GM23338 (cell line): ENCODE data around the gene NCCRP1.

Experiments
- CREB1 ChIP-seq: fragments of 250-450 bp; sonication (Bioruptor Pico); IDR thresholded peaks from 2 replicates; pipeline ENCODE4 v1.5.0; 2020; ENCODE audit warnings: low read depth, mild to moderate bottlenecking, moderate library complexity
- EZH2 ChIP-seq: fragments of 200-600 bp; sonication (generic); IDR thresholded peaks from one replicate; pipeline ENCODE4 v1.8.0; 2017; ENCODE audit warnings: antibody characterized with exemption, mild to moderate bottlenecking, low read depth; ENCODE audit not compliant: unreplicated experiment
- EZH2phosphoT487 ChIP-seq: fragments of 200-600 bp; sonication (generic); IDR thresholded peaks from one replicate; pipeline ENCODE4 v1.8.1; 2018; ENCODE audit warnings: antibody characterized with exemption; ENCODE audit not compliant: unreplicated experiment
- JUNB ChIP-seq: IDR thresholded peaks from one replicate; pipeline ENCODE4 v1.6.1; 2016; ENCODE audit warnings: antibody characterized with exemption; ENCODE audit not compliant: unreplicated experiment
- NANOG ChIP-seq: IDR thresholded peaks from 2 replicates; pipeline ENCODE4 v1.6.1; 2016; ENCODE audit warnings: antibody characterized with exemption, borderline replicate concordance
- POLR2AphosphoS5 ChIP-seq: IDR thresholded peaks from 2 replicates; pipeline ENCODE4 v1.6.1; 2016; ENCODE audit warnings: antibody characterized with exemption, low read depth
- STAT1 ChIP-seq: IDR thresholded peaks from one replicate; pipeline ENCODE4 v1.6.1; 2016; ENCODE audit warnings: antibody characterized with exemption; ENCODE audit not compliant: unreplicated experiment
- ZNF114 ChIP-seq: fragments of 250-450 bp; sonication (Bioruptor Pico); IDR thresholded peaks from 2 replicates; pipeline ENCODE4 v1.5.0; 2020; ENCODE audit warnings: mild to moderate bottlenecking, moderate library complexity
- TF ChIP-seq, protein P1 (sequence below), 2 experiments: fragments of 200-600 bp in 1 of 2; sonication (generic) in 1 of 2; conservative IDR thresholded peaks; 2 replicates each; pipeline versions ENCODE4 v1.5.1 to v1.6.1; 2016 to 2017; ENCODE audit warnings: antibody characterized with exemption in 2 of 2, low read depth in 2 of 2, mild to moderate bottlenecking in 2 of 2, moderate library complexity in 1 of 2
- TF ChIP-seq, protein P2 (sequence below): IDR thresholded peaks from one replicate; pipeline ENCODE4 v1.6.1; 2018; ENCODE audit warnings: antibody characterized with exemption; ENCODE audit not compliant: unreplicated experiment

DNA sequence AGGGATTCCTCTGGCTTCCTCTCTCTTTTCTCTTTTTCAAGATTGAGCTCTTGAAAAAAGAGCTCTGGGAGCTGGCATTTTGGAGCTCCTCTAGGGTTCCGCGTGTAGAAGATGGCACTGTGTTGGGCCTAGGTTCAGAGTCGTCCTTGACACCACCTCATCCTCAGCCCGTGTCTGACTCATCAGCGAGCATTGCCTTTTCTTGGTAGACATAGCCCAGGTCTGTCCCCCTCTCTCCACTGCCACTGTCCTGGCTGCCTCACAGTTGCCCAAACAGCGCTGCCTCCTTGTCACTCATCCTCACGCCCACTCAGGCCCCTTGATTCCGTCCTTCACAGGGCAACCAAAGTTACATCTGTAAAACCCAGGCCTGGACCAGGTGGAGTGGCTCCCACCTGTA, 46.5 kb upstream of the NCCRP1 start:
- TF ChIP-seq, protein P1, sequence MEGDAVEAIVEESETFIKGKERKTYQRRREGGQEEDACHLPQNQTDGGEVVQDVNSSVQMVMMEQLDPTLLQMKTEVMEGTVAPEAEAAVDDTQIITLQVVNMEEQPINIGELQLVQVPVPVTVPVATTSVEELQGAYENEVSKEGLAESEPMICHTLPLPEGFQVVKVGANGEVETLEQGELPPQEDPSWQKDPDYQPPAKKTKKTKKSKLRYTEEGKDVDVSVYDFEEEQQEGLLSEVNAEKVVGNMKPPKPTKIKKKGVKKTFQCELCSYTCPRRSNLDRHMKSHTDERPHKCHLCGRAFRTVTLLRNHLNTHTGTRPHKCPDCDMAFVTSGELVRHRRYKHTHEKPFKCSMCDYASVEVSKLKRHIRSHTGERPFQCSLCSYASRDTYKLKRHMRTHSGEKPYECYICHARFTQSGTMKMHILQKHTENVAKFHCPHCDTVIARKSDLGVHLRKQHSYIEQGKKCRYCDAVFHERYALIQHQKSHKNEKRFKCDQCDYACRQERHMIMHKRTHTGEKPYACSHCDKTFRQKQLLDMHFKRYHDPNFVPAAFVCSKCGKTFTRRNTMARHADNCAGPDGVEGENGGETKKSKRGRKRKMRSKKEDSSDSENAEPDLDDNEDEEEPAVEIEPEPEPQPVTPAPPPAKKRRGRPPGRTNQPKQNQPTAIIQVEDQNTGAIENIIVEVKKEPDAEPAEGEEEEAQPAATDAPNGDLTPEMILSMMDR (conservative IDR thresholded peaks at IDR 0.05; ENCODE audit: low read depth in 2 of 2): no peak
- TF ChIP-seq EZH2phosphoT487: no peak
- TF ChIP-seq STAT1: no peak
- no peak for TF ChIP-seq POLR2AphosphoS5
- TF ChIP-seq JUNB: no peak
- TF ChIP-seq EZH2: no peak
- TF ChIP-seq CREB1 (CRISPR knock-in tag): no peak
- TF ChIP-seq NANOG: no peak
- TF ChIP-seq, protein P2, sequence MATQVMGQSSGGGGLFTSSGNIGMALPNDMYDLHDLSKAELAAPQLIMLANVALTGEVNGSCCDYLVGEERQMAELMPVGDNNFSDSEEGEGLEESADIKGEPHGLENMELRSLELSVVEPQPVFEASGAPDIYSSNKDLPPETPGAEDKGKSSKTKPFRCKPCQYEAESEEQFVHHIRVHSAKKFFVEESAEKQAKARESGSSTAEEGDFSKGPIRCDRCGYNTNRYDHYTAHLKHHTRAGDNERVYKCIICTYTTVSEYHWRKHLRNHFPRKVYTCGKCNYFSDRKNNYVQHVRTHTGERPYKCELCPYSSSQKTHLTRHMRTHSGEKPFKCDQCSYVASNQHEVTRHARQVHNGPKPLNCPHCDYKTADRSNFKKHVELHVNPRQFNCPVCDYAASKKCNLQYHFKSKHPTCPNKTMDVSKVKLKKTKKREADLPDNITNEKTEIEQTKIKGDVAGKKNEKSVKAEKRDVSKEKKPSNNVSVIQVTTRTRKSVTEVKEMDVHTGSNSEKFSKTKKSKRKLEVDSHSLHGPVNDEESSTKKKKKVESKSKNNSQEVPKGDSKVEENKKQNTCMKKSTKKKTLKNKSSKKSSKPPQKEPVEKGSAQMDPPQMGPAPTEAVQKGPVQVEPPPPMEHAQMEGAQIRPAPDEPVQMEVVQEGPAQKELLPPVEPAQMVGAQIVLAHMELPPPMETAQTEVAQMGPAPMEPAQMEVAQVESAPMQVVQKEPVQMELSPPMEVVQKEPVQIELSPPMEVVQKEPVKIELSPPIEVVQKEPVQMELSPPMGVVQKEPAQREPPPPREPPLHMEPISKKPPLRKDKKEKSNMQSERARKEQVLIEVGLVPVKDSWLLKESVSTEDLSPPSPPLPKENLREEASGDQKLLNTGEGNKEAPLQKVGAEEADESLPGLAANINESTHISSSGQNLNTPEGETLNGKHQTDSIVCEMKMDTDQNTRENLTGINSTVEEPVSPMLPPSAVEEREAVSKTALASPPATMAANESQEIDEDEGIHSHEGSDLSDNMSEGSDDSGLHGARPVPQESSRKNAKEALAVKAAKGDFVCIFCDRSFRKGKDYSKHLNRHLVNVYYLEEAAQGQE: no peak
- TF ChIP-seq ZNF114: no peak
